Gastroesophageal sphincter (tissue), 4 donors: ENCODE measurements around the gene GPSM3. TPM values are rescaled to one million over a fixed set of nuclear protein-coding genes. Genes with fewer than 3 reads are reported as not detected.

Experiments used
- ATAC-seq: fragments of 150-250 bp; one replicate; pipeline ENCODE4 v1.9.1; 2016; ENCODE audit warnings: mild to moderate bottlenecking, moderate library complexity
- H3K27ac ChIP-seq, 4 donors: fragments of 200-600 bp; sonication (generic) in 3 of 4; 1 replicate in 3 of 4; 2 replicates in 1 of 4; pipeline ENCODE4 v1.5.1; 2016 to 2019
- H3K27me3 ChIP-seq: fragments of 200-600 bp; sonication (generic); one replicate; pipeline ENCODE4 v1.5.1; 2019
- H3K36me3 ChIP-seq, 2 donors: fragments of 200-600 bp; sonication (generic); one replicate each; pipeline ENCODE4 v1.5.1; 2019; ENCODE audit warnings: control low read depth in 1 of 2
- H3K4me1 ChIP-seq, 3 donors: fragments of 200-600 bp; sonication (generic); 1 replicate in 2 of 3; 2 replicates in 1 of 3; pipeline ENCODE4 v1.5.1; 2016 to 2019; ENCODE audit warnings: control low read depth in 2 of 3
- H3K4me3 ChIP-seq, 2 donors: fragments of 200-600 bp; sonication (generic); one replicate each; pipeline ENCODE4 v1.5.1; 2019; ENCODE audit warnings: mild to moderate bottlenecking in 1 of 2, moderate library complexity in 1 of 2
- H3K9me3 ChIP-seq, 3 donors: fragments of 200-600 bp; sonication (generic); one replicate each; pipeline ENCODE4 v1.5.1; 2017 to 2019; ENCODE audit warnings: control low read depth in 2 of 3
- EP300 ChIP-seq: sonication (generic); formaldehyde crosslinking; IDR thresholded peaks from one replicate; pipeline ENCODE4 v1.6.1; 2017; ENCODE audit warnings: antibody characterized with exemption, mild to moderate bottlenecking
- POLR2A ChIP-seq, 2 donors: fragments of 450-650 bp; IDR thresholded peaks; one replicate each; pipeline ENCODE4 v1.6.1; 2017; ENCODE audit warnings: antibody characterized with exemption in 2 of 2, mild to moderate bottlenecking in 2 of 2, moderate library complexity in 1 of 2
- POLR2AphosphoS5 ChIP-seq: sonication (generic); formaldehyde crosslinking; IDR thresholded peaks from one replicate; pipeline ENCODE4 v1.6.1; 2017; ENCODE audit warnings: antibody characterized with exemption
- WGBS, 2 donors: methylation state at CpG; one replicate each; pipeline ENCODE4 v1.1.5; 2018; ENCODE audit warnings: low coverage in 1 of 2; 5-methylcytosine and 5-hydroxymethylcytosine counted together
- total RNA-seq, 4 donors: library from RNA; depleted of rRNA; stranded (reverse); fragments of >200 nt; gene quantifications; one replicate each; pipeline ENCODE4 v1.1.0, GENCODE V29; 2016
- TF ChIP-seq, protein P1 (sequence below), 4 experiments: fragments of 200-600 bp in 2 of 4; fragments of 450-650 bp in 2 of 4; sonication (generic) in 1 of 4; IDR thresholded peaks; one replicate each; pipeline ENCODE4 v1.5.1; 2017 to 2019; ENCODE audit warnings: antibody characterized with exemption in 4 of 4, mild to moderate bottlenecking in 2 of 4, moderate library complexity in 2 of 4

The GPSM3 gene
- total RNA-seq, 4 donors from 2014 or later = 0.93 to 16.3 (median 9.0) TPM

DNA sequence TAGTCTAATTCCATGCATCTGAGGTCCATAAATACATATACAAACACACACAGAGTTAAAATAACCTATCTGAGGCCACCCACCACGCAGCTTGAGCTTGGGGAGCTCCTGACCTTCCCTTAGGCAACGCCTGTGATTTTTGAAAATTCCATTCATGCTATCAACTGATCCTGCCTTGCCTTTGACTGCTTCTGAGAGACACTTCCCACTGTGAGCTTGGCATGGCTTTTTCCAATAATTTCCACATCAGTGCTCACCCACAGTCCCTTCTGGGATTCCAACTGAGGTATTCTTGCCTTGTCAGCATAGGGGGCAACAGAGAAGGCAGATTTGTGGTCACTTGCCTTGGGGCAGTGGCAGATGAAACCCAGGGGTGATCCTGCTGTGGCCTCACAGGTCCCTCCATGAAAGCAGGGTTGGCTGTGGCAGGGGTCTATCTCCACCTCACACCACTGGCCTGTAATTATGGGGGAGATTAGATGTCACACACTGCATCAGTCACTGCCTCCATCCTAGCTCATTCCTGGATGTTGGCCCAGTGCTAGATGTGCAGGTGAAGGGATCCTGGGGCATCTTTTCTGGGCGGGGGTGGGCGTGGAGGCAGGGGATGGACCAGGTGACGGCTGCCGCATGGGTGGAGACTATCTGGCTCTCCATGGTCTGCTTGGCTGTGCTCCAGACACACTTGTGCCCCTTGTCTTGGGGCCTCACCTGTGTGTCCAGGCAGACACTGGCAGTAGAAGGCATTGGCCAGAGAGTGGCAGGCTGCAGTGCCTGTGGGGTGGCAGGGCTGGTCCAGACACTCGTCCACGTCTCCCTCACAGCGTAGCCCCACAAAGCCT is 11.2 kb upstream of the GPSM3 start:
- Histone ChIP-seq H3K27ac (no peak overlapping the region), H3K4me3 (no peak overlapping the region), H3K9me3 (no peaks in the 10 kb centered on the region), H3K27me3 (peaks cover 27% of the 10 kb centered on the region), H3K4me1 (no peaks in the 10 kb centered on the region), H3K36me3 (no peaks in the 10 kb centered on the region)
- WGBS, 2 donors = 81 to 84% methylated on average over 4 to 5 of the region's 9 CpGs
- no peak for ATAC-seq
- TF ChIP-seq, protein P1, sequence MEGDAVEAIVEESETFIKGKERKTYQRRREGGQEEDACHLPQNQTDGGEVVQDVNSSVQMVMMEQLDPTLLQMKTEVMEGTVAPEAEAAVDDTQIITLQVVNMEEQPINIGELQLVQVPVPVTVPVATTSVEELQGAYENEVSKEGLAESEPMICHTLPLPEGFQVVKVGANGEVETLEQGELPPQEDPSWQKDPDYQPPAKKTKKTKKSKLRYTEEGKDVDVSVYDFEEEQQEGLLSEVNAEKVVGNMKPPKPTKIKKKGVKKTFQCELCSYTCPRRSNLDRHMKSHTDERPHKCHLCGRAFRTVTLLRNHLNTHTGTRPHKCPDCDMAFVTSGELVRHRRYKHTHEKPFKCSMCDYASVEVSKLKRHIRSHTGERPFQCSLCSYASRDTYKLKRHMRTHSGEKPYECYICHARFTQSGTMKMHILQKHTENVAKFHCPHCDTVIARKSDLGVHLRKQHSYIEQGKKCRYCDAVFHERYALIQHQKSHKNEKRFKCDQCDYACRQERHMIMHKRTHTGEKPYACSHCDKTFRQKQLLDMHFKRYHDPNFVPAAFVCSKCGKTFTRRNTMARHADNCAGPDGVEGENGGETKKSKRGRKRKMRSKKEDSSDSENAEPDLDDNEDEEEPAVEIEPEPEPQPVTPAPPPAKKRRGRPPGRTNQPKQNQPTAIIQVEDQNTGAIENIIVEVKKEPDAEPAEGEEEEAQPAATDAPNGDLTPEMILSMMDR (IDR thresholded peaks at IDR 0.05) = no peak
- TF ChIP-seq EP300 (no peak), POLR2A (IDR thresholded peaks at IDR 0.05) (no peak), POLR2AphosphoS5 (no peak)

GRCh38 chr6:32202186-32202585 is 9.7 kb upstream of the GPSM3 start:
- Histone ChIP-seq H3K9me3 (no peaks in the 10 kb centered on the region), H3K4me3 (no peak overlapping the region), H3K4me1 (peaks cover 0 to 6% (median 1%) of the 10 kb centered on the region in 3 donors), H3K27me3 (peaks cover 27% of the 10 kb centered on the region), H3K36me3 (no peaks in the 10 kb centered on the region), H3K27ac (no peak overlapping the region)
- WGBS, 2 donors = 71% methylated on average over 5 of the region's 9 CpGs; no CpG with 5 or more reads in 1 of the 2 donors
- TF ChIP-seq EP300 = no peak
- TF ChIP-seq, protein P1 (IDR thresholded peaks at IDR 0.05) = no peak
- no peak for ATAC-seq

DNA sequence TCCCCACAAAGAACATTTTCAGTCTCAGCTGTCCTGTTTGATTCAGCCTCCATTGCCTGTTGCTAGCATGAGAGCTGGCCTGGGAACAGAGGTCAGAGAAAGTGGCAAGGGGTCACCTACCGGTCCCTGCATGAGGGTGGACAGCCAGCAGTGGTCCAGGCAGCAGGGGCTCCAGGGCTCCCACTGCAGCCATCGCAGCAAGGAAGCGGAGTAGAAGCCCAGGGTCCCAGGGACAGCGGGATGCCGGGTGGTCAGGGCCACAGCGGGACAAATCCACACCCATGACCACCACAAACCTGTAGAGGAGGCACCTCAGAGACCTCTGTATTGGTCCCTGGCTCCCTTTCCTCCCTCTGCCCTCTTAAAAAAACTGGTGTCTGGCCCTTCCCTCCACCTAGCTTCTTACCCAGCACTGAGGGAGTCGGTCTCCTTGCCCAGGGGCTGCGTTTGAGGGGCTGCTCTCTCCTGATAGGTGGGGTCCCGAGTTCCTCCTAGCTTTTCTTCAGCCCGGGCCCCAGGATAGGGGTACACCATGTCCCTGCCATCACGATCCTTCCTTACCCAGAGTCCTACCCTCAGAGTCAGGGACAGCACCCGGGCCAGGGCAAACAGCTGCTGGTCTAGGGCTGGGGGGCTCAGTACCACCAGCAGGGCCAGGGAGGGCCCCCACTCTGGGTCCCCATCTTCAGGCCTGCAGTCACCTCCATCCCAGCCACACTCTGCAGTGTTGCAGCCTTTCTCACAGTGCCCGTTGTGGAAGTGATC is 8.4 kb upstream of the GPSM3 start:
- 80 to 93% methylated on average over 1 to 3 of the region's 13 CpGs for WGBS, 2 donors

DNA sequence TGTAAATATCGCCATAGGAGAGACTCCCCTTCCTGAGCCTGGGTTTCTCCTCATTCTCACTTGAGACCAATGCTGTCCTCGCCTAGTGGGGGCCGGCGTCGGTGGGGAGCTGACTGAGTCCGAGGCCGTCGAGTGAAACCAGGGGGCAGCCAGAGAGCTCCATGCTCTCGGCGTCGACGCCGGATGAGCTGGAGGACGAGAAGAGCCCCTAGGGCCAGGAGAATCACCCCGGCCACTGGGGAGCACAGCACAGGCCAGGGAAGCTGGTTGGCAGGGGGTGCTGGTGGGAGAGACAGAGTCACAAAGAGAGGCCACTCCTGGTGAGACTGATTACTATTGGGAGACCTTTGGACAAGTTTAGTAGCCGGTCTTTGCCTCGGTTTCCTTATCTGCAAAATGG is 6.4 kb upstream of the GPSM3 start:
- TF ChIP-seq EP300 (no peak), POLR2AphosphoS5 (no peak), POLR2A (IDR thresholded peaks at IDR 0.05) (no peak)
- TF ChIP-seq, protein P1 (IDR thresholded peaks at IDR 0.05) = no peak
- Histone ChIP-seq H3K9me3 (no peaks in the 10 kb centered on the region), H3K4me3 (no peak overlapping the region), H3K27me3 (peaks cover 24% of the 10 kb centered on the region), H3K4me1 (peaks cover 2 to 28% (median 14%) of the 10 kb centered on the region in 3 donors), H3K36me3 (no peaks in the 10 kb centered on the region), H3K27ac (no peak overlapping the region)
- no peak for ATAC-seq
- WGBS, 2 donors = 80 to 100% methylated on average over 1 to 2 of the region's 17 CpGs

More for the DNA sequence above, 8.4 kb upstream of the GPSM3 start:
- Histone ChIP-seq H3K36me3 (no peaks in the 10 kb centered on the region), H3K9me3 (no peaks in the 10 kb centered on the region), H3K4me3 (no peak overlapping the region), H3K27ac (no peak overlapping the region), H3K4me1 (peaks cover 2 to 14% (median 7%) of the 10 kb centered on the region in 3 donors), H3K27me3 (peaks cover 27% of the 10 kb centered on the region)
- TF ChIP-seq POLR2A (IDR thresholded peaks at IDR 0.05) (no peak), EP300 (no peak), POLR2AphosphoS5 (no peak)
- TF ChIP-seq, protein P1 (IDR thresholded peaks at IDR 0.05) = no peak
- no peak for ATAC-seq
